SKM-1 treated with dmso at 0.1 percent for 144 hours (cell line): ENCODE measurements around the gene ASXL1.

Source experiments
- DNase-seq: peaks from one replicate; lab custom pipeline; 2025; ENCODE audit not compliant: unreplicated experiment; lab: John Stamatoyannopoulos, UW

ASXL1 gene

DNA sequence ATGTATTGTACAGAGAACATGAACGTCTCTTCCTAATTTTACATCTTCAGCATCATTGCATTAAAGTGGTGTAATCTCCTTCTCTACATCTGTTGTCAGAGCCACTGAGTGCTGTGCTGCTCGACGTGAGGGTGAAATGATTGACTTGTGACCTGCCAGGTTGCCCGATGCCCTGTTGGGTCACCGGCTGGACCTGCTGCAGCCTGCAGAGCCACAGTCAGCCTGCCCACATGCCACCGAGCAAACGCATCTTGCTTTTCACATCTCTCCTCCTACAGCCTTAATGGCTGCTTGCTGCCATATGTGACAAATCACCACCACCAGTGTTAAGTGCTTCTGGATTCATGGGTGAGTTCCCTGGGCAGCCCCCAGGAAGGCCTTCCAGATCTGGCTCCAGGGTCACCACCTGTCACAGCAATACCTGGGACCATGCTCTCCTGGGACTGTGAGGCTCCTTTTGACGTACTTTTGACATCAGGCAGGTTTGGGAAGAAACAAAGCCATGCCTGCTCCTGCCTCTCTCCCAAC, 80.3 kb downstream of the ASXL1 start:
- DNase-seq: no peak

DNA sequence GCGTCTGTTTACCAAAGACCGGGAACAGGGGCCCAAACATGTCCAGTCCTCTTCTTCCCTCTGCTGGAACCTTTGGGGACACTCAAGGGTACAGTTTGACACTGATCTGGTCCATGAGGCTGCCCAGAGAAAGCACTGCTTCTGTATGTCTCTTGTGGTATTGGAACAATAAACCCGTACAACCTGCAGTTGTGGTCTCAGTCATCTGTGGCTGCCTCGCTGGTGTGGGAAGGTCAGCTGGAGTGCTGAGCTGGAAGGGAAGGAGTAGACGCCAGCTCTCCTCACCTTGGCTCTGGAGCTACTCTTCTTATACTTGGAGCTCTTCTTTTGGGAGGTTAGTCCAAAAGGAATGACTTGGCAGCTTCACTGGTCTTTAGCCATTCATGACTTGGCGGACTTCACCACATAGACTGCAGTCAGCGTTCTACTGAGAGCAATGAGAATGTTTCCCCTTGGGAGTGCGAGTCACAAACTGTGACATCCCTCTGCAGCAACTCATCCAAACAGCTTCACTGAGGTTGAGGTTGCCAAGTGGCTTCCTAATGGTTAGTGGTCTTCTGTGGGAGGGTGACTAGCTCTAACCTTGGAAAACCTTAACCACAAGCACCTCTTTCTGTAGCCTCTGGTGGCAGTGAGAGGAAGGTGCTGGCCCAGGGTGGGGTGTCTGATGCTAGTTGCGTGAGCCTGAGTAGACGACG, 81.2 kb downstream of the ASXL1 start:
- DNase-seq: no peak

DNA sequence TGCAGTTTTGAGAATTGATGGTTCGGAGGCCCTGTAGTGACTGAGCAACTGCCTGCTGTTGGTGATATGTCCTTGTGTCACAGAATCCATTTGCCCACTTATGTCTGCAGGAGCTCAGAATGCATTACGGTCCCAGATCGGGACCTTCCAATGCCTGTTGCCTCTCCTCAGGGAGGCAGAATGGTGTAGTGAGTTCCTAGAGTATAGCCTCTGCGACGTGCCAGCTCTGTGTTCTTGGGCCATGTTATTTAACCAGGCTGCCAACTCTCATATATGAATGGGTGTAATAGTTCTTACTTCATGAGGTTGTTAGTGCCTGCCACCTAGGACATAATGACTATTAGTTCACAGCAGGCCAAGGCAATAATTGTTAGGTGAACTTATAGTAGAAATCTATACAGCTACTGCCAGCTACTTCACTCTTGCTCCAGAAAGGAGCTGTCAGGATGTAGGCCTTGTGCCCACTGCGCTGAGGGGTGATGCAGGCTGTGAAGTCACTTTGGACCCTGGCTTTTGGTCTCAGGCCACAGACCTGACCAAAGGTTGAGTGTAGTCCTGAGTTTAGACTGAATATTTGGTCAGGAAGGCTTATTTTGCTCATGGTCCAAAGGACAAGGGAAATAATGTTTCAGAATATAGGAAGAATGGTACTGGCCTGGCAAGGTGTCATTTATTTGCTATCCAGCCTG, 82.1 kb downstream of the ASXL1 start:
- no peak for DNase-seq

DNA sequence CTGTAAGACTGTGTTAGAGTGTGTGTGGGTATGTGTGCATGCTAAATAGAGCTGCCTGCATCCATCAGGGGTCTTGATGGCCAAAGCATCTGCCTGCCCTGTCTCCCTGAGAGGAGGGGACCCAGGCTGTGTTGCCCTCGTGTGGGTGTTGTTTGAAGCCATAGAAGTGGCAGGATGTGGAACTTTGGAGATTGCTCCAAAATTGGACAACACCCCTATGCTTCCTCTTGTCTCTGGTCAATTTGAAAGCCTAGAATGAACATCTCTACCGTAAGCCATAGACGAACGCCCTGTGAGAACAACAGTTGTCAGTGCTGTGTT, 82.6 kb downstream of the ASXL1 start:
- DNase-seq: no peak

DNA sequence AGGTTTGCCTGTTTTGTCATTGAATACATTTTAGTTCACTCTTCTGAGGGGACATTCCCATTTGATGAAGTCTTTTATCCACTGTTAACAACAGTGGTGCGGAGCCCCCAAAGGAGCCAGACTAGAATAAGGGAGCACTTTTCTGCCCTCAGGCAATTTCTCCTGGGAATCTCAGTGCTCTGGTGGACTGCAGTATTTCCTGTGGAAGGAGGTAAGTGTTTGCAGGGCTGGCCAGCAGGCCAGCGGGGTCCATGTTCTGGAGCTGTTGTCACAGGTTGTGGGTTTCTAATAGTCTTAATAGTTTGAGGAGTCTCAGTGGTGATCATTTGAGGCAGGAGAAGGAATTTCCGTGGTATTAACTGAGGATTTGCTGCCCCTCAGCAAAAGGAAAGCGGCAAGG, 83.5 kb downstream of the ASXL1 start:
- DNase-seq: no peak

DNA sequence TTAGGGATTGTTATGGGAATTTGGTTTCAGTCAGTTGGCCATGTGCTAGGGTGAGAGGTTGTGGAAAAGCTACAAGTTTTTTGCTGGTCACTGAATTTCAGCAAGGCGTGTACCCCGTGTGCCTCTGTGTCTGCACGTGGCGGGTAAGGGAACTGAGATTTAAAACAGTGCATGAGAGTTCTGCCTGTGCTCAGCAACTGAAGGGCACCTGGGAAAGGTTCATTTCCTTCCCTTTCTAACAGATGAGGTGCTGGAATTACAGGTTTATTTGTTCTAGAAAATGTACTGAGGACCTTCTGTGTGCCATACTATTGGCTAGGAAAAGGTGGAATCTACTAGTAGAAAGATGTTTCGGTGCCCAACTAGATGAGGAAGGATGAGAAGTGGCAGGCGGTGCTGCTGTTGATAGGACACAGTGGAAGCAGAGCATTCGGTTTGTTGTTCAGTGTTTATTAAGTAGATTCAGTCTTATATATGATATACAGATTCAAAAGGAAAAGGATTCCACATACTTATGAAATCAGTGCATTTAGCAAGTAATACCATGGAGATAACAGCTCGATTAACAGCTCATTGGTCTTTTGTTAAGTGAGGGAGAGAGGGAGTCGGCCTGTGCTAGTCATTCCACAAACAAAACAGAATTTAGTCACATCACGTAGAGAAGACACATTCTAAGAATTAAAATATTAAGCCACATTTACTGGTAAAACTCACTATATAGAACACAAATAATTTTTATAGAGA, 84.7 kb downstream of the ASXL1 start:
- no peak for DNase-seq

DNA sequence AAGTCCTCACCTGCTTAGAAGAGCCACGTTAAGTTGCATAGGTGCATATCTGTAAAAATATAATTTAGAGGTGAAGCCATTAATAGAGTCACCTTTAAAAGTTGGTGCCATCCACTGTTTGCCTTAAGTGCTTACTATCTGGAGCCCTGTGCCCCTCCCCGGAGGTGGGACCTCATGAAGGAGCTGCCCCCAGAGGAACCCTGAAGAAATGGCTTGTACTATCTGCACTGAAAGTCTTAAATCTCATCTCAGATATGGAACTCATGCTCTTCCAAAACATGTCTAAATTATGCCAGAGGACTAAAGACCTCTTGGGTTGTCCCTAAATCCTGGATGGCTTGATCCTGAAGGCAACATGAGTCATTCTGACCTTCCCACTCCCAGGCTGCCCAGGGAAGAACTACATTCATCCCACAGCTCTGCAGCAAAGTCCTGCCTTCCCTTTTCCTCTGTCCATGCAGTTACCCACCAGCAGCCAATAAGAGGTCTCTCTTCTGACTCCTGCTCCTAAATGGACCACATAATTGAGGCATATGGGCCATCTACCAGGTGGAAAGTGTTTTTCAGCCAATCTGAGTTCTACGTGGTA, 85.3 kb downstream of the ASXL1 start:
- DNase-seq: no peak

DNA sequence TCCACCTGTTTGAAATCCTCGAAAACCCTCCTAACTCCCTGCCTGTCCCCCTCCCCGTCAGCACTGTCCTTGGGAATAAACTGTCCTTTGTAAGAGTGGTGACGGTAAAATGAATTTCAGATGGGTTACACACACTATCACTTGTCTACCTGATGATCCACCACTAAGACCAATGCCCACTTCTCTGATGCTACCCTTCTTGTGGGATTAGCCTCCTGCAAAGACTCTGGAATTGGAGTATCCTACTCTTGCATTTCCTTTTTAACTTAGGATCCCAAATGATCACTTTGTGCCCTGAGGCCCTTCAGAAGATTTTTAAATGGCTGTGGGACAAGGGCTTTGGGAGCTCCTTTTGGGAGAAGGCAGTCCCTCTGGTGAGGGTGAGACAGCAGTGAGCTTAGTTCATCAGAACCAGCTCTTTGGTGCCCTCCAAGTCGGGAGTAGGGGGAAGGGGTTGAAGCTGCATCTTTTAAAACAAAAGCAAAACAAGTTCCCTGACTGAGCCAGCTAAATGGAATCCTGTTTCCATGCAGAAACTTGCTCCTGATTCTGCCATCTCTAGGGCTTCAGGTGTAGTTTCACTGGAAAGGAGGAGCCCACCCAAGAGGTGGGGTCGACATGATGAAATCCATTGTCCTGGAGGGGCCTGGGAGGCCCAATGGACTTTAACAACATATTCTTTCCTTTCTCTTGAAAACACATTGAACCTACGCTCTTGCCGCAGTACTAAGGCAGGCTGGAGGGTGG, 86.5 kb downstream of the ASXL1 start:
- DNase-seq: no peak

DNA sequence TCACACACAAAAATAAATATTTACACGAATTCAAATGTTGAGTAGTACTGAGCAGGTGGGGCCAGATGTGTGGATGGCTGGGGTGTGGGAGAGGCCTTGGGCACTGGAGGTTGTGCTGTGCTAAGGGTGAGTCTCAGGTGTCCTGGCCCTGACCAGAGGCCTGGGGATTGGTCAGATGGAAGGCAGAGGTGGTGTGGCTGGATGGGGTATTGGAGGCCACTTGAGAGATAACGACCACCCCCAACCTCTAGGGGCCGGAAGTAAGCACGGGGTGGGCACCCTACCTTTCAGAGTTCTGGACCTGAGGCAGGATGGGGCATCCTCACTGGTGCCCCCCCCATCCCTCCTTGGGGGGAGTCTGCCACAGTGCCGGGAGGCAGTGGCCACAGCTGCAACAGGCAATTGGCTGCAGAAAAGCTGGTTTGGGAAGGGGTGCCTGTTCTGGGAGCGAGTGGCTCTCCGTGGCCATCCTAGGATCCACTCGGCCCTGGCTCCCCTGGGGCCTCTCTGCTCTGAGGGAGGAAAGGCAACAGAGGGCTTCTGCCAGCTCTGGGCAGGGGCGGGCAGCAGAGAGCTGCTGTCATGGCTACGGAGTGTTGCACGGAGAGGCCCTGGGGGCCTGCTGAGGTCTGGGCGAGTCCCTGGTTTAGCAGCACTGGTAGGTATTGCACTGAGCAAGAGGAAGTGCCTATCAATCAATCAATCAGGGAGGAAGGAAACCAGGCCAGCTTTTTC, 87.6 kb downstream of the ASXL1 start:
- DNase-seq: no peak

DNA sequence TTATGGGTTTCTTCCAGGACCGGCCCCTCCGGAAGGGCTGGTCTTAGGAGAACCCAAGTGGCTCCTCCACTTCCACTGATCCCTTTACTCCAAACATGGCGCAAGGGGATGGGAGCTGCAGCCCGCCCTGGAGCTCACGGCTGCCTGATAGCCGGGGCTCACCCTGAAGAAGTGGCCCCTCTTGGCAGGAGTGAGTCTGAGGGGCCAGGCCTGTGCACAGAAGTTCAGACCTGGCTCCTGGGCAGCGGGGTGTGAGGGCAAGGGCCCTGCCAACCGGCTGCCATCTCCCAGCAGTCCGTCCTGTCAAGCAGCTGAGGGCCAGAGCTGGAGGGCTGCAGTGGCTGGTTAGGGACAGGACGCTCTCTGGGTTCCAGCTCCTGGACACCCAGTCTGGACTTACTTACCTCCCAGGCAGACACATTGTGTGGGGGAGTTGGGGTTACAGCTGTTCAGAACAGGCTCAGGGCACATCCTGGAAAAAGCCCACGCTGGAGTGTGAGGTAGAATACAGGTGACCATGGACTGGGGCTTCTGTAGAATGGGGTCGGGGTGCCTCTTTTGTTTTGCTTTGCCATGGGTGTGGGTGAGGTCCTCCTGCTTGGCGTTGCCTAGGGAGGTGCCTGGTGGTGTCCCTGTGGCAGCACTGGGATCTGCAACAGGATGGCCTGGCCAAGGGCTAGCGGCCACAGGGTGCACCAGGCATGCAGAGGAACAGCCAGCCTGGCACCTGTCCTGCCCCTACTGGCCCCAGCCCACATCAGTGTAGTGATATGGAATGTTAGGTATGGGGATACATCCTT, 88.4 kb downstream of the ASXL1 start:
- no peak for DNase-seq

DNA sequence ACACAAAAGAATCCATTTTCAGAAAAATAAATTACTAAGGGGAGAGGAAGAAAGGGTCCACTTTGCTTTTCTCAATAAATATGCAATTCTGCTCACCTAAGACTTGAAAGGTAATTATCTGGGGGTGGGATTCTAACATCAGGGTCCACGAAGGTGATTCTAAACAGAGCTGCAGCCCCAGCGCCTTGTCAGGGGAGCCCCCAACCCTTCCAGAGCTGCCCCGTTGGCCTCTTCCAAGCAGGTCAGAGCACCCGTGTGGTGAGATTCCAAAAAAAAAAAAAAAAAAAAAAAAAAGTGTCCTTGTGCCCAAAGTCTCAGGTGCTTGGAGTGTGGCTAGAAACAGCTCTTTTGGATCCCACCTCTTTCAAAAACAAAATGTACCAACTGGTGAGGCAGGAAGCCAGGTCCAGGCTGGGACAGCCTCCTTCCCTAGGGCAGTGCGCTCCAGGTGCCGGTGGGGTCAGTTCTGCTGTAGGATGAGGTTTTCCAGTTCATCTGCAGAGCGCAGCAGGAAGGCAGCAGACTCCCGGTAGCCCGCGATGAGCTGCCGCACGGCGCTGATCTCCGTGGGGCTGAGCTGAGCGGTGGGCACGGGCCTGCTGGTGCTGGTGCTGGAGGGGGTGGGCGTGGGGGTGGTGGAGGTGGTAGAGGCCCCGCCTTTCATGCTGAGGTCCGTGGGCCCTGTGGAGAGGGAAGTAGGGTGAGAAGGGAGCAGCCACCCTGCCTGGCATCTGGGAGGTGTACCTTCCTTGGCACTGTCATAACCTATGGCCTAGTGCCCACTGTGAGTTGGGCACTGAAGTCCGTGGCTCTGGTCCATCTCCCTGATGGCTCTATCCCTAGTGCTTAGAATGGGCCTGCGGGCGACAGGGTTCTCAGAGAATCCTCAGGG, 89.3 kb downstream of the ASXL1 start:
- DNase-seq: no peak

DNA sequence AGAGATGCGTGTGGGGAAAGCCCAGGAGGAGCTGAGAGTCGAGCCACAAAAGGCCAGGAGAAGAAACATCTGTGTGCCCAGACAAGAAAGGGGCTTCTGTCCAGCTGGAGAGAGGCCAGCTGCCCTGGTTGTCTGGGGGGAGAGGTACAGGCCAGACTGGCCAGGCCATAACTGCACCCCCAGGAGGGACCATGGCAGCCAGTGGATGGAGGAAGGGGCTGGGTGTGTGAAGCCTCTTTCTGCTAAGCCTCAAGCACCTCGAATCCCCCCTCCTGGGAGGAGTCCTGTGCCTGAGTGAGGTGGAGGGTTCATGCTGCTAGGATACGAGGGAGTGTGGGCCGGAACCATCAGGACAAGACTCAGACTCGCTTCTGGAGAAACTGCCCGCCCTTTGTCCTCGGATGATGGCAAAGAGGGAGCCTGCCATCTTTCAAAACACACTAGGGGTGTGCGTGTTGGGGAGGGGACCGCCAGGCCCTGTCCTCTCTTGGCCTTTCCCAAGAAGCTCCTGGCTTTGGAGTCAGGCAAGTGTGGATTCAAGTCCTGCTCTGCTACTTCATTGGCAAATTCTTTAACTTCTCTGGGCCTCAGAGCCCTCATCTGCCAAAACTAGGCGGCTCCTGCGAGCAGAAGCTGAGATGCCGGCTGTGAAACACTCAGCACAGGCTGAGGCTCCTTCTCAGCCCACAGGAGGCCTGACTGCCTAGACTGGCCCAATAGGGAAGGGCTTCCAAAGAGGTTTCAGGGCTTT, 90.3 kb downstream of the ASXL1 start:
- no peak for DNase-seq

DNA sequence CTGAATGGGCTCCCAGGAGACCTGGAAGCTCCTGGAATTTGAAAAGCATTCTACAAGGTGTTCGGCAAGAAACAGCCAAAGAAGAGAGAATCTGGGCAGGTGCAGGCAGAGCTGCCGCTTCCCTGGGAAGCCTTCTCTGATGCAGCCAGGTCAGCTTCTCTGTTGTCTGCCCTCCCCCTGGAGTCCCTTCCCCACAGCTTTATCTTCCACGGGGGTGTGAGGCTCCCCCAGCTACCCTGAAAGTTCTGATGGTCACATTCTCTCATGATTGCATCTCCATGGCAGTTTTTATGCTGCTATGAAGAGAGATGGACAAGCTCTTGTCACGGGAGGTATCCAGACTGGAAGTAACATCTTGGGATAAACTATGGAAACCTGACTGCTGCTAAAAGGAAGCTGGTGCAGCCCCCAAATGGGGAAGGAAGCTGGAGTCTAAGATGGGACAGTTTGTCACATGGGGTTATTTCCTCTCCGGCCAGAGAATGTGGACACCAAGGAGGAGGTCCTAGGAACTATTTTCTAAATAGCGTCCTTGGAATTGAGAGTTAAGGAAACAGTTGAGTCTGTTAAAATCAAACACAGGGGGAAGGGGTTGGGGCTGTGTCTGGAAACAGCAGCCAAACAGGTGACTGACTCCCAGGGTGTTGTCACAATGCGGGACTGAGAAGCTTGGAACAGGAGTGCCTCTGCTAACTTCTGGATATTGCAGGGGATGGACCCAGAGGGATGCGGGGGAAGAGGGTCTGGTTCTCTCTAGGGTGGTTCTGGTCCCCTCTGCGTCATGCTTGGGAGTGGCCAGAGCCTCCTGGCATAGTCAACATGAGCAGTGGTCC, 91.1 kb downstream of the ASXL1 start:
- DNase-seq: no peak

DNA sequence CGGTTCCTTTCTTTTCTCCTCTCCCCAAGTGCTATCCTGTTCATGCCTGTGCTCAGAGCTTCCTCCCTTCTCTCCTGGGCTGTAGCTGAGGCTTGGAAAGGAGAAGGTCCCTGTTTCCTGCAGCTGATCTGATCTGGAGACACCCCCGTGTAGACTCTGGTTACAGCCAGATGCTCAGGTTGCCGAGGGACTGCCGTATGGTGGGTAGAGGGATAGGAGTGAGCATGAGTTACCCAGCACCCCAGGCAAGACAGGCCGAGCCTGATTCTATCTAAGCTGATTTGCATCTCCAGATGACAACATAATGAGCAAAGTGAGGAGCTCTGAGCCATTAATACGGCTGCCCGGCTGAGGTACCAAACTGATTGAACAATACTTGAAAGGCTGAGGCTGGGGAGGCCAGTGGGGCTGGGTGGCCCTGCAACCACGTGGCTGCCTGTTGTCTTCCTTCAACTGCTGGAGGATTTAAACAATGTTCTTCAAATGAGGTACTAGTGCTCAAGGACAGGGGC, 91.8 kb downstream of the ASXL1 start:
- no peak for DNase-seq

DNA sequence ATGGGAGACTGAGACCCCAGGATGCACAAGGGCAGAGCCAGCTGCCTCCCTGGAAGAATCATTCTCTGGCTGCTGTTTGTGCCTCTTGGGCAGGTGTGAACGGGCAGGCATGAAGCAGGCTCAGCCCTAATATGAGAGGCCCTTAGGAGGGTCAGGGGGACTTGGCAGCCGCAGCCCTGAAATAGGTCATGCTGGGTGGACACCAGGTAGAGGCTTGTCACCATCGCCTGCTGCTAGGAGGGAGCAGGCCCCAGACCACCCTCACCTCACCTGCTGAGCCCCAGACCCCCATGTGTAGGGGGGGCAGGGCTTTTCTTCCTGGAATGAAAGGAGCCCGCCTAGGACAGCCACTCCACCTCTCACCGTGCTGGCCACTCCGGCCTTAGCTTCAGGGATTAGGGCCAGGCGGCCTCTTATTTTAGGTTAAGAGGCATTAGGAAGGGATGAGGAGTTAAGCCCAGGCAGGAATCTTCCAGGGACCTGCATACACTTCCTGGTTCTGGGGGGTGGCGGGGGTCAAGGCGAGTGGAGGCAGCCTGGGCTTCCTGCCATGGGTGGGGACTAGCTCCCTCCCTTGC, 92.4 kb downstream of the ASXL1 start:
- DNase-seq: no peak

DNA sequence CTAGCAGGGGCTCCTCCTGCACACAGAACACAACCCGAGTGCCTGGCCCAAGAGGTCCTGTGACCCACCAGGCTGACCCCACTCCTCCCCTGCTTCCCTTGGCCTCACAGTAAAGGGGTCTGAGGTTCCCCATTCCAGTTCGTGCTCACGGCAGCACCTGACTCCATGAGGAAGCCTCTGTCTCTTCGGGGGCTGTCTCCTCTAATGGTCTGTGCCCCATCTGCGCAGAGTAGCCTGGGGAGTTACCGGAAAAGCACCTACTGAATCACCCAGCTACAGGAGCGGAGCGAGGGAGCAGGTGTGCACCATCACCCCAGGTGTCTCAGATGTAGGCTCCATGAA, 93.2 kb downstream of the ASXL1 start:
- DNase-seq: no peak
